ENCODE results near the gene TMEM128. TPM values are rescaled to one million over a fixed set of nuclear protein-coding genes. Genes with fewer than 3 reads are reported as not detected.
A peak's percentile ranks its signal among the peaks of the same experiment; 100 is the strongest.
"Not testable (repeated sequence)": the region's sequence is repeated elsewhere in the genome, so short reads cannot be mapped to it uniquely, and the experiment has no call there.

TMEM128 gene
- total RNA-seq, 2 donors from 2014 or later, result 26.0 to 31.3 TPM

DNA sequence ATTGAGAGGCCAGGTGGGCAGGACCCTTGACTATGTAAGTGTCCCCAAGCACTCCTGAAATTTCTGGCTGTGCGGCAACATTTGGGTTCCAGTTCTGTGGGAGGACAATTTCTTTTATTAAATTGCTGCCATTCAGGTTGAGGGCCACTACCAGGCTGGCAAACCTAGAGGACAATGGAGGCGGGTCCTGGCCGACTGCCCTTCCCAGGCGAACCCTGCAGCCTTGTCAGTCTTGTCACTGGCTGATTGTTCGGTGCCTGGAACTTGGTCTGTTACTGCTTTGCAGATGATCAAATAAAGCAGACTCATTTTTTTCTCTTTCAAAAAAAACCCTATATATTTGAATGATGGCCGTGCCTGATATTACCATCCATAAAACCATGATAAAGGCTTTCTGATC, 6.6 kb upstream of the TMEM128 start:
- Mint-ChIP-seq H3K27ac (no peak overlapping the region), H3K4me3 (no peak overlapping the region), H3K9me3 (no peaks in the 10 kb centered on the region), H3K4me1 (no peaks in the 10 kb centered on the region), H3K36me3 (ENCODE audit: low read depth) (no peaks in the 10 kb centered on the region), H3K27me3 (ENCODE audit: insufficient read depth) (peaks cover 18% of the 10 kb centered on the region)
- H3K9me3 ChIP-seq (ENCODE audit: control insufficient read depth, low read length), result no peaks in the 10 kb centered on the region
- H3K27me3 ChIP-seq (ENCODE audit: control insufficient read depth, insufficient read depth, low read length, poor library complexity, severe bottlenecking), result peaks cover 22% of the 10 kb centered on the region
- H3K27ac ChIP-seq (ENCODE audit: low read depth, low read length), result no peak overlapping the region
- H3K36me3 ChIP-seq (ENCODE audit: control insufficient read depth, insufficient read depth, low read length), result no peaks in the 10 kb centered on the region
- no peaks in the 10 kb centered on the region for H3K4me1 ChIP-seq (ENCODE audit: control insufficient read depth, insufficient read depth, low read length)
- H3K4me3 ChIP-seq (ENCODE audit: low read length), result no peak overlapping the region
- no peak for DNase-seq
- 89 to 90% methylated on average over 5 to 6 of the region's 6 CpGs for WGBS, 2 experiments (ENCODE audit: insufficient coverage in 1 of 2, insufficient read length in 1 of 2)
- TF ChIP-seq, protein P1, sequence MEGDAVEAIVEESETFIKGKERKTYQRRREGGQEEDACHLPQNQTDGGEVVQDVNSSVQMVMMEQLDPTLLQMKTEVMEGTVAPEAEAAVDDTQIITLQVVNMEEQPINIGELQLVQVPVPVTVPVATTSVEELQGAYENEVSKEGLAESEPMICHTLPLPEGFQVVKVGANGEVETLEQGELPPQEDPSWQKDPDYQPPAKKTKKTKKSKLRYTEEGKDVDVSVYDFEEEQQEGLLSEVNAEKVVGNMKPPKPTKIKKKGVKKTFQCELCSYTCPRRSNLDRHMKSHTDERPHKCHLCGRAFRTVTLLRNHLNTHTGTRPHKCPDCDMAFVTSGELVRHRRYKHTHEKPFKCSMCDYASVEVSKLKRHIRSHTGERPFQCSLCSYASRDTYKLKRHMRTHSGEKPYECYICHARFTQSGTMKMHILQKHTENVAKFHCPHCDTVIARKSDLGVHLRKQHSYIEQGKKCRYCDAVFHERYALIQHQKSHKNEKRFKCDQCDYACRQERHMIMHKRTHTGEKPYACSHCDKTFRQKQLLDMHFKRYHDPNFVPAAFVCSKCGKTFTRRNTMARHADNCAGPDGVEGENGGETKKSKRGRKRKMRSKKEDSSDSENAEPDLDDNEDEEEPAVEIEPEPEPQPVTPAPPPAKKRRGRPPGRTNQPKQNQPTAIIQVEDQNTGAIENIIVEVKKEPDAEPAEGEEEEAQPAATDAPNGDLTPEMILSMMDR (conservative IDR thresholded peaks at IDR 0.05), result no peak
- no peak overlapping the region for H3K9ac ChIP-seq (ENCODE audit: extremely low read depth, low read length, poor library complexity, severe bottlenecking)

DNA sequence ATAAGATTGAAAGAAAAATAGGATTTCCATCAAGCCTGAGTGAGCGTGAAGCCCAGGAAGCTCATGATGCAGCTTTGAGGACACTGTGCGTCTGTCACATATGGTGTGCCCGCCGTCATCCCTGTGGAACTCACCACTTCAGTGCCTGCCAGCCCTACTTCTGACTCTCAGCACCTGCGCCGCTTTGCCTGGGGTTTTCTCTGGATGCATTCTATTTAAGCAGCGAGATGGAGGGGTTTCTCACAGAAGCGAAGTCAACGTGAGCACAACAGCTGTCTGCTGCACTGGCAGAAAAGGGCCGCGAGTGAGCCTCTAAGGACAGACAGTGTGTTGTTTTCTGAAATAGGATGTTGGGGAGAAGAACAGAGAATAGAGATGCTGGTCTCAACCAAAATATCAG, 6.2 kb upstream of the TMEM128 start:
- Mint-ChIP-seq H3K4me1 (peaks cover under 1% of the 10 kb centered on the region), H3K36me3 (ENCODE audit: low read depth) (no peaks in the 10 kb centered on the region), H3K9me3 (no peaks in the 10 kb centered on the region), H3K27ac (no peak overlapping the region), H3K4me3 (no peak overlapping the region), H3K27me3 (ENCODE audit: insufficient read depth) (peaks cover 18% of the 10 kb centered on the region)
- H3K27me3 ChIP-seq (ENCODE audit: control insufficient read depth, insufficient read depth, low read length, poor library complexity, severe bottlenecking), result peaks cover 22% of the 10 kb centered on the region
- H3K9ac ChIP-seq (ENCODE audit: extremely low read depth, low read length, poor library complexity, severe bottlenecking), result no peak overlapping the region
- H3K9me3 ChIP-seq (ENCODE audit: control insufficient read depth, low read length), result no peaks in the 10 kb centered on the region
- no peak overlapping the region for H3K27ac ChIP-seq (ENCODE audit: low read depth, low read length)
- no peak overlapping the region for H3K4me3 ChIP-seq (ENCODE audit: low read length)
- no peaks in the 10 kb centered on the region for H3K4me1 ChIP-seq (ENCODE audit: control insufficient read depth, insufficient read depth, low read length)
- H3K36me3 ChIP-seq (ENCODE audit: control insufficient read depth, insufficient read depth, low read length), result no peaks in the 10 kb centered on the region
- WGBS, 2 experiments (ENCODE audit: insufficient coverage in 1 of 2, insufficient read length in 1 of 2), result 89% methylated on average over 9 to 11 of the region's 11 CpGs
- TF ChIP-seq, protein P1 (conservative IDR thresholded peaks at IDR 0.05), result no peak
- no peak for DNase-seq

DNA sequence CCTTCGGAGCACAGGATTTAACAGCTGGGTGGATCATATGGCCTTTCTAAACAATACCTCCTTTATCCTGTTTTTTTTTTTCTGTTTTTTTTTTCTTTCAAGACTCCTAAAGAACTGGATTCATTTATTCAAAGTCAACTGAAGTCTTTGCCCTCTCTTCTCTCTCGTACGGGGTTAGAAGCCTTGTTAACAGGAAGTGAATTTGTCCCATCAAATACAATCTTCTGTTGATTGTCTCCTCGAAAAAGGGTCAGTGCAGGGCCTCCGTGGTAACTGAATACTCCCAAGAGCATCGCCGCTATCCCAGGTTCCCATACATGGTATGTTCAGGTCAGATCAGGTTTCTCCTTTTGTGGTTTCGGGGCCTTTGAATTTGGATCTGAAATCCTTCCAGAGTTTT, 1.8 kb upstream of the TMEM128 start:
- no peak overlapping the region for H3K4me3 Mint-ChIP-seq
- no peaks in the 10 kb centered on the region for H3K9me3 Mint-ChIP-seq
- Histone ChIP-seq H3K9ac (ENCODE audit: extremely low read depth, low read length, poor library complexity, severe bottlenecking) (no peak overlapping the region), H3K4me3 (ENCODE audit: low read length) (no peak overlapping the region), H3K27me3 (ENCODE audit: control insufficient read depth, insufficient read depth, low read length, poor library complexity, severe bottlenecking) (peaks cover 19% of the 10 kb centered on the region), H3K27ac (ENCODE audit: low read depth, low read length) (no peak overlapping the region), H3K36me3 (ENCODE audit: control insufficient read depth, insufficient read depth, low read length) (peaks cover 15% of the 10 kb centered on the region), H3K9me3 (ENCODE audit: control insufficient read depth, low read length) (no peaks in the 10 kb centered on the region), H3K4me1 (ENCODE audit: control insufficient read depth, insufficient read depth, low read length) (no peaks in the 10 kb centered on the region)
- H3K27ac Mint-ChIP-seq, result no peak overlapping the region
- peaks cover 11% of the 10 kb centered on the region for H3K36me3 Mint-ChIP-seq (ENCODE audit: low read depth)
- peaks cover 10% of the 10 kb centered on the region for H3K4me1 Mint-ChIP-seq
- peaks cover 12% of the 10 kb centered on the region for H3K27me3 Mint-ChIP-seq (ENCODE audit: insufficient read depth)
- WGBS, 2 experiments (ENCODE audit: insufficient coverage in 1 of 2, insufficient read length in 1 of 2), result 90 to 98% methylated on average over 6 to 8 of the region's 8 CpGs
- DNase-seq, result no peak
- TF ChIP-seq, protein P1 (conservative IDR thresholded peaks at IDR 0.05), result no peak

DNA sequence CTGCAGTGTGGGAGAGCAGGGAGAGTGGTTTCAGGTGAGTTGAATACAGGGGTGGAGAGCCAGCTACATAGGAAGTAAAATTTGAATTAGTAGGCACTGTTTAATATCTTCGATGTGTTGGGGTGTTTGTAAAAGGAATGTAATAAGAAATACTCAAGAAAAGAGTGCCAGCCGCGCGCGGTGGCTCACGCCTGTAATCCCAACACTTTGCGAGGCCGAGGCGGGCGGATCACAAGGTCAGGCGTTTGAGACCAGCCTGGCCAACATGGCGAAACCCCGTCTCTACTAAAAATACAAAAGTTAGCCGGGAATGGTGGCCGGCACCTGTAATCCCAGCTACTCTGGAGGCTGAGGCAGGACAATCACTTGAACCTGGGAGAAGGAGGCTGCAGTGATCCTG, 1.3 kb upstream of the TMEM128 start:
- Mint-ChIP-seq H3K36me3 (ENCODE audit: low read depth) (peaks cover 16% of the 10 kb centered on the region), H3K27me3 (ENCODE audit: insufficient read depth) (peaks cover 12% of the 10 kb centered on the region), H3K4me3 (peak overlapping the region; percentile 90)
- not testable (repeated sequence) for DNase-seq; H3K9me3 ChIP-seq (ENCODE audit: control insufficient read depth, low read length); H3K9ac ChIP-seq (ENCODE audit: extremely low read depth, low read length, poor library complexity, severe bottlenecking); H3K27ac ChIP-seq (ENCODE audit: low read depth, low read length); H3K4me1 ChIP-seq (ENCODE audit: control insufficient read depth, insufficient read depth, low read length); H3K9me3 Mint-ChIP-seq; H3K4me1 Mint-ChIP-seq; H3K27ac Mint-ChIP-seq
- peak overlapping the region; percentile 96 for H3K4me3 ChIP-seq (ENCODE audit: low read length)
- peaks cover 14% of the 10 kb centered on the region for H3K27me3 ChIP-seq (ENCODE audit: control insufficient read depth, insufficient read depth, low read length, poor library complexity, severe bottlenecking)
- WGBS, 2 experiments (ENCODE audit: insufficient coverage in 1 of 2, insufficient read length in 1 of 2), result 93 to 94% methylated on average over 13 to 15 of the region's 15 CpGs
- peaks cover 21% of the 10 kb centered on the region for H3K36me3 ChIP-seq (ENCODE audit: control insufficient read depth, insufficient read depth, low read length)

All from endodermal cell (in vitro differentiated cells).